NAMALWA (cell line): Measurements from ENCODE around the gene ZNF316.
"Not testable (repeated sequence)": the region's sequence is repeated elsewhere in the genome, so short reads cannot be mapped to it uniquely, and the experiment has no call there.

Experiments used
- DNase-seq: peaks from one replicate; pipeline ENCODE4 v3.0.0-alpha.2; 2015; ENCODE audit warnings: low spot score

Gene ZNF316

GRCh38 chr7:6621195-6622133, 15.7 kb upstream of the ZNF316 start:
- no peak for DNase-seq

- no peak for DNase-seq
Observed at GRCh38 chr7:6622134-6622710, 14.9 kb upstream of the ZNF316 start.

GRCh38 chr7:6623589-6624245, 13.4 kb upstream of the ZNF316 start:
- DNase-seq, result peak; percentile 70

- no peak for DNase-seq
Observed at GRCh38 chr7:6624246-6624611, 12.9 kb upstream of the ZNF316 start.

- no peak for DNase-seq
Observed at GRCh38 chr7:6628045-6628444, 9.1 kb upstream of the ZNF316 start.

- DNase-seq, result no peak
Observed at GRCh38 chr7:6630007-6630849, 6.9 kb upstream of the ZNF316 start.

- DNase-seq, result no peak
Observed at GRCh38 chr7:6631605-6632004, 5.5 kb upstream of the ZNF316 start.

GRCh38 chr7:6634021-6634420, 3.1 kb upstream of the ZNF316 start:
- DNase-seq, result no peak

- DNase-seq, result not testable (repeated sequence)
Observed at GRCh38 chr7:6634971-6635370, 2.1 kb upstream of the ZNF316 start.

- peak; percentile 91 for DNase-seq
Observed at GRCh38 chr7:6637544-6638229, 569 bp downstream of the ZNF316 start.

- DNase-seq, result no peak
Observed at GRCh38 chr7:6639032-6639431, 1.9 kb downstream of the ZNF316 start.

GRCh38 chr7:6639627-6640026, 2.5 kb downstream of the ZNF316 start:
- DNase-seq, result no peak

- no peak for DNase-seq
Observed at GRCh38 chr7:6640246-6640721, 3.2 kb downstream of the ZNF316 start.

GRCh38 chr7:6641305-6642035, 4.4 kb downstream of the ZNF316 start:
- no peak for DNase-seq

GRCh38 chr7:6642239-6642839, 5.2 kb downstream of the ZNF316 start:
- DNase-seq, result no peak

- DNase-seq, result no peak
Observed at GRCh38 chr7:6642861-6643640, 5.9 kb downstream of the ZNF316 start.

- DNase-seq, result no peak
Observed at GRCh38 chr7:6643915-6644625, 7.0 kb downstream of the ZNF316 start.

GRCh38 chr7:6644728-6645127, 7.6 kb downstream of the ZNF316 start:
- DNase-seq, result no peak

- DNase-seq, result no peak
Observed at GRCh38 chr7:6646465-6646864, 9.3 kb downstream of the ZNF316 start.
